GM12878 (cell line): Measurements from ENCODE around the gene ARHGAP21. TPM values are rescaled to one million over a fixed set of nuclear protein-coding genes. Genes with fewer than 3 reads are reported as not detected.

ENCODE experiments used
- ATAC-seq: fragments of 200-7000 bp; cut with Tn5 transposase; 3 replicates; pipeline ENCODE4 v1.9.1; 2020; ENCODE audit warnings: mild to moderate bottlenecking, moderate library complexity
- BruUV-seq: library from RNA; stranded (reverse); fragments of 400-500 nt; replicated peaks from 2 replicates; lab custom pipeline; 2021; lab: Mats Ljungman, UMichigan
- CTCF ChIA-PET: fragments of 300-600 bp; sonication (Branson Sonifier 250); formaldehyde crosslinking; extraction: SDS; loops from one replicate; lab custom pipeline; 2021; ENCODE audit warnings: inconsistent platforms; lab: Yijun Ruan, JAX
- POLR2A ChIA-PET: fragments of 350-600 bp; formaldehyde crosslinking; extraction: SDS; loops from one replicate; lab custom pipeline; 2021; ENCODE audit warnings: inconsistent platforms; lab: Charles Lee
- RAD21 ChIA-PET: fragments of 300-600 bp; sonication (Branson Sonifier 250); formaldehyde crosslinking; loops from one replicate; lab custom pipeline; 2023; ENCODE audit warnings: antibody characterized with exemption; ENCODE audit not compliant: unreplicated experiment; lab: Charles Lee
- SMC1A ChIA-PET: fragments of 300-600 bp; sonication (Branson Sonifier 250); formaldehyde crosslinking; loops from one replicate; lab custom pipeline; 2023; ENCODE audit not compliant: unreplicated experiment, uncharacterized antibody; lab: Charles Lee
- DNase-seq: peaks from one replicate; pipeline ENCODE4 v3.0.0-alpha.2; 2011; ENCODE audit warnings: low read depth, low spot score
- FAIRE-seq: peaks from 3 replicates; lab custom pipeline; 2011; peaks lifted over from hg19 to GRCh38; lab: Jason Lieb, UNC
- H2AFZ ChIP-seq: 2 replicates; pipeline ENCODE4 v1.6.0; 2011; ENCODE audit warnings: low read depth, low read length, control low read depth; ENCODE audit not compliant: control insufficient read depth
- H3K27ac ChIP-seq: 2 replicates; pipeline ENCODE4 v1.5.1; 2011; ENCODE audit warnings: control low read depth; ENCODE audit not compliant: control insufficient read depth, insufficient read depth
- H3K27me3 ChIP-seq, 2 experiments: replicated peaks in 1 of 2; 2 replicates each; pipeline versions ENCODE4 v1.6.0 to v1.6.1; 2011; ENCODE audit warnings: low read length in 1 of 2; ENCODE audit not compliant: control insufficient read depth in 2 of 2, insufficient read depth in 2 of 2
- H3K36me3 ChIP-seq, 2 experiments: 2 replicates each; pipeline ENCODE4 v1.5.1; 2011; ENCODE audit warnings: low read length in 1 of 2; ENCODE audit not compliant: control insufficient read depth in 2 of 2, insufficient read depth in 2 of 2
- H3K4me1 ChIP-seq: 2 replicates; pipeline ENCODE4 v1.6.1; 2011; ENCODE audit warnings: mild to moderate bottlenecking, low read length, moderate library complexity, mixed read lengths; ENCODE audit not compliant: control insufficient read depth, insufficient read depth
- H3K4me2 ChIP-seq: 2 replicates; pipeline ENCODE4 v1.6.0; 2011; ENCODE audit warnings: control low read depth; ENCODE audit not compliant: control insufficient read depth, insufficient read depth
- H3K4me3 ChIP-seq: fragments of 200-600 bp; sonication (generic); 2 replicates; pipeline ENCODE4 v1.5.1; 2016
- H3K79me2 ChIP-seq: 2 replicates; pipeline ENCODE4 v1.6.0; 2011; ENCODE audit warnings: low read length; ENCODE audit not compliant: control insufficient read depth, insufficient read depth
- H3K9ac ChIP-seq: 2 replicates; pipeline ENCODE4 v1.8.0; 2011; ENCODE audit warnings: low read length, control low read depth, mixed read lengths; ENCODE audit not compliant: control insufficient read depth, insufficient read depth
- H3K9me3 ChIP-seq: replicated peaks from 3 replicates; pipeline ENCODE4 v1.5.1; 2011; ENCODE audit warnings: mild to moderate bottlenecking, low read length; ENCODE audit not compliant: control insufficient read depth, insufficient read depth
- H4K20me1 ChIP-seq: 2 replicates; pipeline ENCODE4 v1.6.0; 2011; ENCODE audit not compliant: control insufficient read depth, insufficient read depth
- ELK1 ChIP-seq: IDR thresholded peaks from 2 replicates; pipeline ENCODE4 v1.6.1; 2012; ENCODE audit warnings: low read depth, low read length, improper control_type of control experiment
- GABPA ChIP-seq: IDR thresholded peaks from 2 replicates; pipeline ENCODE4 v1.6.1; 2014; ENCODE audit warnings: antibody characterized with exemption, low read depth, mild to moderate bottlenecking, inconsistent platforms
- LARP7 ChIP-seq: fragments of 450-650 bp; IDR thresholded peaks from 2 replicates; pipeline ENCODE4 v1.6.1; 2017; ENCODE audit warnings: mild to moderate bottlenecking
- NBN ChIP-seq: fragments of 450-650 bp; IDR thresholded peaks from 2 replicates; pipeline ENCODE4 v1.6.1; 2016
- RFX5 ChIP-seq: IDR thresholded peaks from 2 replicates; pipeline ENCODE4 v1.6.1; 2011; ENCODE audit warnings: low read depth, low read length, improper control_type of control experiment
- STAT3 ChIP-seq: IDR thresholded peaks from 2 replicates; pipeline ENCODE4 v1.6.1; 2011; ENCODE audit warnings: low read depth, low read length, improper control_type of control experiment
- USF1 ChIP-seq: IDR thresholded peaks from 2 replicates; pipeline ENCODE4 v1.6.1; 2011; ENCODE audit warnings: borderline replicate concordance, low read depth, mild to moderate bottlenecking, moderate library complexity, mixed read lengths, low read length; ENCODE audit not compliant: insufficient read depth; ENCODE audit errors: extremely low read length
- YBX1 ChIP-seq: fragments of 450-650 bp; IDR thresholded peaks from 2 replicates; pipeline ENCODE4 v1.6.1; 2016; ENCODE audit warnings: antibody characterized with exemption
- WGBS: methylation state at CpG from one replicate; pipeline ENCODE4 v1.1.6; 2016; ENCODE audit warnings: low lambda C conversion rate; ENCODE audit not compliant: insufficient replicate concordance, insufficient coverage; ENCODE audit errors: missing lambda C conversion rate; 5-methylcytosine and 5-hydroxymethylcytosine counted together
- in situ Hi-C: fragments of 300-500 bp; cut with MboI; formaldehyde crosslinking; loops from 9 replicates; pipeline ENCODE4 v1.14.3; 2018; ENCODE audit warnings: mixed read lengths
- intact Hi-C: fragments of 100-400 bp; cut with micrococcal nuclease; formaldehyde crosslinking; loops from one replicate; pipeline ENCODE4 v1.14.2; 2022; ENCODE audit not compliant: unreplicated experiment
- polyA plus RNA-seq, 11 experiments: library from polyadenylated mRNA; depleted of rRNA in 4 of 11; unstranded in 6 of 11; stranded (reverse) in 5 of 11; fragments of >200 nt; fragmentation: Nextera tagmentation in 4 of 11; fragmentation: Illumina TruSeq in 1 of 11; extraction: Ambion mirVana in 4 of 11; extraction: Trizol in 1 of 11; gene quantifications; 1 replicate in 1 of 11; 2 replicates in 10 of 11; pipeline versions ENCODE4 v1.2.1 to v1.2.3, GENCODE V29; 2011 to 2016; ENCODE audit warnings: inconsistent platforms in 2 of 11, missing spikeins in 2 of 11, low read depth in 1 of 11
- total RNA-seq, 4 experiments: library from RNA; depleted of rRNA in 3 of 4; stranded (reverse); fragments of >200 nt in 3 of 4; fragmentation: Illumina TruSeq in 1 of 4; extraction: Trizol in 1 of 4; gene quantifications; 2 replicates each; pipeline versions ENCODE4 v1.2.1 to v1.2.3, GENCODE V29; 2013 to 2021
- TF ChIP-seq, protein P1 (sequence below): IDR thresholded peaks from 2 replicates; pipeline ENCODE4 v1.6.1; 2012; ENCODE audit warnings: low read length, inconsistent platforms
- TF ChIP-seq, protein P2 (sequence below): IDR thresholded peaks from 2 replicates; pipeline ENCODE4 v1.6.1; 2012; ENCODE audit warnings: low read depth, low read length, improper control_type of control experiment

Gene ARHGAP21
- total and polyA plus RNA-seq, 10 of the 15 experiments (the other 5 are each of a cell fraction or from before 2014, with no cell fraction given) = 11.7 to 103 (median 37.6) TPM

DNA sequence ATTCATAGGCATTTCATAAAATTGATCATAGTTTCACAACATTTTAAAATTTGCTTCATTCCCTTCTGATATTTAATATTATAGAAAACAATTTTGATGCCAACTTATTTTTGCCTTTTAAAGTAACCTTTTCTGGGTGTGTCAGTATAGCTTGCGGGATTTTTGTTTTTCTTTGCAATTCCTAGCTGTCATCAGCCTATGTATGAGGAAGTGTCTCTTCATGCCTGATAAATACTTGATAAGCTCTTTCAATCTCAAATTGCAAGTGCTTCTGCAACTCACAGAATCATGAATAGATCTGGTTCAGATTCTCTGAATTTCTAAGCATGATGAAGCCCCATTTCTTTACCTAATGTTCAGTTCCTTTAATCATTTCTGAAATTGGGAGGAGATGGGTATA lies 28.0 kb upstream of the ARHGAP21 start:
- TF ChIP-seq YBX1 = no peak
- no peak for TF ChIP-seq RFX5
- no peak for TF ChIP-seq STAT3
- no peak for TF ChIP-seq NBN
- TF ChIP-seq LARP7 = no peak
- TF ChIP-seq, protein P1, sequence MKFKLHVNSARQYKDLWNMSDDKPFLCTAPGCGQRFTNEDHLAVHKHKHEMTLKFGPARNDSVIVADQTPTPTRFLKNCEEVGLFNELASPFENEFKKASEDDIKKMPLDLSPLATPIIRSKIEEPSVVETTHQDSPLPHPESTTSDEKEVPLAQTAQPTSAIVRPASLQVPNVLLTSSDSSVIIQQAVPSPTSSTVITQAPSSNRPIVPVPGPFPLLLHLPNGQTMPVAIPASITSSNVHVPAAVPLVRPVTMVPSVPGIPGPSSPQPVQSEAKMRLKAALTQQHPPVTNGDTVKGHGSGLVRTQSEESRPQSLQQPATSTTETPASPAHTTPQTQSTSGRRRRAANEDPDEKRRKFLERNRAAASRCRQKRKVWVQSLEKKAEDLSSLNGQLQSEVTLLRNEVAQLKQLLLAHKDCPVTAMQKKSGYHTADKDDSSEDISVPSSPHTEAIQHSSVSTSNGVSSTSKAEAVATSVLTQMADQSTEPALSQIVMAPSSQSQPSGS = no peak
- TF ChIP-seq GABPA = no peak
- TF ChIP-seq, protein P2, sequence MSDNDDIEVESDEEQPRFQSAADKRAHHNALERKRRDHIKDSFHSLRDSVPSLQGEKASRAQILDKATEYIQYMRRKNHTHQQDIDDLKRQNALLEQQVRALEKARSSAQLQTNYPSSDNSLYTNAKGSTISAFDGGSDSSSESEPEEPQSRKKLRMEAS = no peak
- no peak for TF ChIP-seq USF1
- TF ChIP-seq ELK1 = no peak
- Histone ChIP-seq H3K27me3 (no peaks in the 10 kb centered on the region), H3K9ac (no peak overlapping the region), H3K4me3 (no peak overlapping the region), H2AFZ (no peak overlapping the region), H3K4me1 (no peaks in the 10 kb centered on the region), H3K27ac (no peak overlapping the region), H3K36me3 (no peaks in the 10 kb centered on the region), H3K79me2 (no peaks in the 10 kb centered on the region), H3K4me2 (no peak overlapping the region), H3K9me3 (no peaks in the 10 kb centered on the region), H4K20me1 (no peaks in the 10 kb centered on the region)
- intact Hi-C loops = no loop called here
- RAD21 ChIA-PET = interaction anchor here (0.9 to 1.5 kb wide), 4 partner anchors 24 to 328 kb away, joined by 3 read pairs; no protein-coding TSS in a partner anchor
- ATAC-seq = no peak
- in situ Hi-C loops = no loop called here
- FAIRE-seq = no peak
- BruUV-seq = no TSS peak
- SMC1A ChIA-PET = interaction anchor here (0.8 to 1.1 kb wide), 3 partner anchors 19 to 110 kb away, joined by 3 read pairs; no protein-coding TSS in a partner anchor
- POLR2A ChIA-PET = no interaction called here
- 100% methylated on average over 1 of the region's 1 CpG for WGBS
- CTCF ChIA-PET = interaction anchor here (0.8 to 1.7 kb wide), 4 partner anchors 9 to 134 kb away, joined by 3 to 5 read pairs (median 4); no protein-coding TSS in a partner anchor
- DNase-seq = no peak
